Naive thymus-derived CD4-positive, alpha-beta T cell (primary cell): ENCODE data around the gene SUCLG2. TPM values are rescaled to one million over a fixed set of nuclear protein-coding genes. Genes with fewer than 3 reads are reported as not detected.
A peak's percentile ranks its signal among the peaks of the same experiment; 100 is the strongest.

ENCODE experiments used
- ATAC-seq: fragments of 150-1000 bp; cut with Tn5 transposase; 2 replicates; pipeline ENCODE4 v1.10.0; 2021; ENCODE audit warnings: mild to moderate bottlenecking, moderate library complexity
- CTCF ChIA-PET: fragments of 350-600 bp; sonication (Branson Sonifier 250); formaldehyde crosslinking; loops from one replicate; lab custom pipeline; 2021; ENCODE audit warnings: antibody characterized with exemption; lab: Charles Lee
- POLR2A ChIA-PET: fragments of 350-600 bp; sonication (Branson Sonifier 250); formaldehyde crosslinking; loops from one replicate; lab custom pipeline; 2021; ENCODE audit warnings: antibody characterized with exemption, inconsistent platforms; lab: Charles Lee
- DNase-seq, 9 donors: peaks; one replicate each; pipeline versions ENCODE4 v3.0.0 to v3.0.0-alpha.2; 2020 to 2022; ENCODE audit warnings: mixed read lengths in 1 of 9
- H3K27ac ChIP-seq: one replicate; pipeline ENCODE4 v1.7.0; 2013; ENCODE audit warnings: mild to moderate bottlenecking, low read depth, low read length, moderate library complexity
- H3K27me3 ChIP-seq, 2 donors: one replicate each; pipeline ENCODE4 v1.7.0; 2013; ENCODE audit warnings: low read length in 2 of 2, mild to moderate bottlenecking in 2 of 2, moderate library complexity in 2 of 2; ENCODE audit not compliant: control insufficient read depth in 2 of 2, insufficient read depth in 2 of 2
- H3K36me3 ChIP-seq, 3 experiments: 1 replicate in 2 of 3; 2 replicates in 1 of 3; pipeline ENCODE4 v1.7.0; 2013; ENCODE audit warnings: low read length in 3 of 3, mild to moderate bottlenecking in 3 of 3, moderate library complexity in 1 of 3; ENCODE audit not compliant: insufficient read depth in 3 of 3, control insufficient read depth in 2 of 3
- H3K4me1 ChIP-seq, 2 donors: one replicate each; pipeline ENCODE4 v1.7.0; 2013; ENCODE audit warnings: low read length in 2 of 2, mild to moderate bottlenecking in 2 of 2, moderate library complexity in 1 of 2; ENCODE audit not compliant: control insufficient read depth in 2 of 2, insufficient read depth in 2 of 2
- H3K4me3 ChIP-seq: 2 replicates; pipeline ENCODE4 v1.7.0; 2013; ENCODE audit warnings: mild to moderate bottlenecking, low read length
- H3K9me3 ChIP-seq, 3 experiments: 1 replicate in 2 of 3; 2 replicates in 1 of 3; pipeline ENCODE4 v1.7.0; 2013; ENCODE audit warnings: low read length in 3 of 3; ENCODE audit not compliant: control insufficient read depth in 2 of 3
- H3K27ac Mint-ChIP-seq, 9 donors: one replicate each; pipeline ENCODE4 v1.8.0; 2020 to 2022; ENCODE audit warnings: mixed read lengths in 9 of 9, mild to moderate bottlenecking in 8 of 9, moderate library complexity in 5 of 9, inconsistent platforms in 2 of 9
- H3K27me3 Mint-ChIP-seq, 5 donors: one replicate each; pipeline ENCODE4 v1.8.0; 2021 to 2022; ENCODE audit warnings: mixed read lengths in 5 of 5, mild to moderate bottlenecking in 1 of 5
- H3K36me3 Mint-ChIP-seq, 5 donors: one replicate each; pipeline ENCODE4 v1.8.0; 2020 to 2022; ENCODE audit warnings: mixed read lengths in 5 of 5, mild to moderate bottlenecking in 3 of 5, inconsistent platforms in 1 of 5
- H3K4me1 Mint-ChIP-seq, 7 donors: one replicate each; pipeline ENCODE4 v1.8.0; 2020 to 2022; ENCODE audit warnings: mixed read lengths in 7 of 7, mild to moderate bottlenecking in 3 of 7, inconsistent platforms in 1 of 7
- H3K4me3 Mint-ChIP-seq, 10 donors: one replicate each; pipeline ENCODE4 v1.8.0; 2020 to 2022; ENCODE audit warnings: mild to moderate bottlenecking in 10 of 10, mixed read lengths in 10 of 10, moderate library complexity in 6 of 10, inconsistent platforms in 2 of 10
- H3K9me3 Mint-ChIP-seq, 11 donors: one replicate each; pipeline ENCODE4 v1.8.0; 2020 to 2022; ENCODE audit warnings: mixed read lengths in 11 of 11, mild to moderate bottlenecking in 4 of 11, inconsistent platforms in 1 of 11, moderate library complexity in 1 of 11
- intact Hi-C, 2 donors: fragments of 100-400 bp; cut with micrococcal nuclease; formaldehyde crosslinking; loops; one replicate each; pipeline ENCODE4 v1.15.1; 2023
- polyA plus RNA-seq, 2 donors: library from polyadenylated mRNA; unstranded; fragments of 300-500 nt; fragmentation: Illumina TruSeq; gene quantifications; one replicate each; pipeline ENCODE4 v1.2.3, GENCODE V29; 2021
- total RNA-seq, 6 experiments: library from RNA in 5 of 6; stranded (reverse) in 5 of 6; gene quantifications; 1 replicate in 5 of 6; 2 replicates in 1 of 6; pipeline ENCODE4 v1.2.3 and lab custom pipeline; 2021 to 2026

The SUCLG2 gene
- total and polyA plus RNA-seq, 7 experiments from 2014 or later: 49.7 to 97.9 (median 64.7) TPM

- peaks cover 0 to 8% (median 0%) of the 10 kb centered on the region in 3 experiments for H3K36me3 ChIP-seq
- Mint-ChIP-seq H3K4me1 (peaks cover 49 to 86% (median 77%) of the 10 kb centered on the region in 7 donors), H3K27ac (peak overlapping the region in 8 of 9 donors; percentile 1 to 77 (median 32)), H3K4me3 (peak overlapping the region in 7 of 10 donors; percentile 3 to 94 (median 10)), H3K36me3 (peaks cover 4 to 50% (median 30%) of the 10 kb centered on the region in 5 donors), H3K9me3 (peaks cover 0 to 5% (median 0%) of the 10 kb centered on the region in 11 donors), H3K27me3 (no peaks in the 10 kb centered on the region)
- peaks cover 26 to 35% of the 10 kb centered on the region in 2 donors for H3K4me1 ChIP-seq
- DNase-seq: no peak
- no peak overlapping the region for H3K4me3 ChIP-seq
- H3K27me3 ChIP-seq: no peaks in the 10 kb centered on the region
- CTCF ChIA-PET: no interaction called here
- H3K9me3 ChIP-seq: no peaks in the 10 kb centered on the region
- POLR2A ChIA-PET: interaction anchor here (1.3 to 3.0 kb wide), 3 partner anchors 14 to 88 kb away, joined by 3 to 12 read pairs (median 4); no protein-coding TSS in a partner anchor
- intact Hi-C loops: loop anchor here (5.0 to 10.0 kb wide), 5 partner anchors 267 to 1433 kb away; partner anchors contain the start of genes ARL6IP5 (in 1 of the 2) and UBA3 (in 1 of the 2)
- H3K27ac ChIP-seq: peak overlapping the region; percentile 39
- ATAC-seq: no peak
These were observed 4.7 kb downstream of the SUCLG2 start for GRCh38 chr3:67649681-67650080.

GRCh38 chr3:67648701-67649100 lies 5.7 kb downstream of the SUCLG2 start:
- ChIA-PET CTCF (no interaction called here), POLR2A (interaction anchor here (1.2 to 3.0 kb wide), 3 partner anchors 11 to 89 kb away, joined by 4 to 12 read pairs (median 4); no protein-coding TSS in a partner anchor)
- ATAC-seq: no peak
- Mint-ChIP-seq H3K9me3 (peaks cover 0 to 5% (median 0%) of the 10 kb centered on the region in 11 donors), H3K4me3 (peak overlapping the region in 6 of 10 donors; percentile 0 to 43 (median 18)), H3K27ac (peak overlapping the region in 2 of 9 donors; percentile 25 to 44), H3K27me3 (no peaks in the 10 kb centered on the region), H3K36me3 (peaks cover 4 to 57% (median 37%) of the 10 kb centered on the region in 5 donors), H3K4me1 (peaks cover 56 to 96% (median 87%) of the 10 kb centered on the region in 7 donors)
- H3K27ac ChIP-seq: no peak overlapping the region
- H3K36me3 ChIP-seq: peaks cover 0 to 6% (median 0%) of the 10 kb centered on the region in 3 experiments
- H3K27me3 ChIP-seq: no peaks in the 10 kb centered on the region
- intact Hi-C loops: no loop called here
- peaks cover 23 to 33% of the 10 kb centered on the region in 2 donors for H3K4me1 ChIP-seq
- H3K4me3 ChIP-seq: no peak overlapping the region
- no peak for DNase-seq
- no peaks in the 10 kb centered on the region for H3K9me3 ChIP-seq

GRCh38 chr3:67648229-67648628 lies 6.2 kb downstream of the SUCLG2 start:
- Mint-ChIP-seq H3K4me1 (peaks cover 56 to 98% (median 90%) of the 10 kb centered on the region in 7 donors), H3K9me3 (peaks cover 0 to 5% (median 0%) of the 10 kb centered on the region in 11 donors), H3K27me3 (no peaks in the 10 kb centered on the region), H3K27ac (peak overlapping the region in 3 of 9 donors; percentile 25 to 75 (median 33)), H3K4me3 (peak overlapping the region in 5 of 10 donors; percentile 1 to 38 (median 18)), H3K36me3 (peaks cover 4 to 60% (median 42%) of the 10 kb centered on the region in 5 donors)
- H3K4me3 ChIP-seq: no peak overlapping the region
- no peaks in the 10 kb centered on the region for H3K9me3 ChIP-seq
- ChIA-PET CTCF (interaction anchor here (1.1 kb wide), 1 partner anchor 142 kb away, joined by 5 read pairs; no protein-coding TSS in a partner anchor), POLR2A (interaction anchor here (0.9 to 3.0 kb wide), 3 partner anchors 11 to 89 kb away, joined by 4 to 12 read pairs (median 4); no protein-coding TSS in a partner anchor)
- H3K27me3 ChIP-seq: no peaks in the 10 kb centered on the region
- peaks cover 19 to 30% of the 10 kb centered on the region in 2 donors for H3K4me1 ChIP-seq
- H3K27ac ChIP-seq: no peak overlapping the region
- H3K36me3 ChIP-seq: peaks cover 0 to 9% (median 0%) of the 10 kb centered on the region in 3 experiments
- intact Hi-C loops: no loop called here
- DNase-seq (no peak), ATAC-seq (no peak)

GRCh38 chr3:67647390-67647878 lies 7.0 kb downstream of the SUCLG2 start:
- CTCF ChIA-PET: interaction anchor here (1.1 kb wide), 1 partner anchor 142 kb away, joined by 5 read pairs; no protein-coding TSS in a partner anchor
- H3K27ac ChIP-seq: no peak overlapping the region
- H3K36me3 ChIP-seq: peaks cover 0 to 9% (median 0%) of the 10 kb centered on the region in 3 experiments
- H3K27me3 ChIP-seq: no peaks in the 10 kb centered on the region
- DNase-seq: no peak
- Mint-ChIP-seq H3K27me3 (no peaks in the 10 kb centered on the region), H3K4me1 (peaks cover 48 to 98% (median 89%) of the 10 kb centered on the region in 7 donors), H3K36me3 (peaks cover 4 to 57% (median 43%) of the 10 kb centered on the region in 5 donors), H3K4me3 (peak overlapping the region in 3 of 10 donors; percentile 6 to 63 (median 13)), H3K27ac (peak overlapping the region in 1 of 9 donors; percentile 8), H3K9me3 (peaks cover 0 to 5% (median 0%) of the 10 kb centered on the region in 11 donors)
- H3K4me1 ChIP-seq: peaks cover 11 to 24% of the 10 kb centered on the region in 2 donors
- ATAC-seq: no peak
- POLR2A ChIA-PET: interaction anchor here (0.9 to 3.0 kb wide), 3 partner anchors 10 to 90 kb away, joined by 4 to 12 read pairs (median 4); no protein-coding TSS in a partner anchor
- no peak overlapping the region for H3K4me3 ChIP-seq
- intact Hi-C loops: no loop called here
- no peaks in the 10 kb centered on the region for H3K9me3 ChIP-seq

- Mint-ChIP-seq H3K9me3 (peaks cover 0 to 5% (median 0%) of the 10 kb centered on the region in 11 donors), H3K4me3 (peak overlapping the region in 3 of 10 donors; percentile 7 to 63 (median 41)), H3K4me1 (peaks cover 45 to 98% (median 89%) of the 10 kb centered on the region in 7 donors), H3K36me3 (peaks cover 4 to 56% (median 39%) of the 10 kb centered on the region in 5 donors), H3K27ac (peak overlapping the region in 3 of 9 donors; percentile 14 to 78 (median 62)), H3K27me3 (no peaks in the 10 kb centered on the region)
- Histone ChIP-seq H3K27me3 (no peaks in the 10 kb centered on the region), H3K4me1 (peaks cover 10 to 29% of the 10 kb centered on the region in 2 donors), H3K4me3 (no peak overlapping the region), H3K27ac (no peak overlapping the region), H3K9me3 (no peaks in the 10 kb centered on the region), H3K36me3 (peaks cover 0 to 13% (median 0%) of the 10 kb centered on the region in 3 experiments)
- DNase-seq: no peak
- CTCF ChIA-PET: no interaction called here
- no peak for ATAC-seq
- POLR2A ChIA-PET: interaction anchor here (0.6 to 3.0 kb wide), 3 partner anchors 9 to 91 kb away, joined by 4 to 12 read pairs (median 6); no protein-coding TSS in a partner anchor
- intact Hi-C loops: no loop called here
These were observed 7.7 kb downstream of the SUCLG2 start for GRCh38 chr3:67646586-67647234.

- Mint-ChIP-seq H3K36me3 (peaks cover 4 to 61% (median 39%) of the 10 kb centered on the region in 5 donors), H3K27me3 (no peaks in the 10 kb centered on the region), H3K27ac (peak overlapping the region in 2 of 9 donors; percentile 20 to 42), H3K9me3 (peaks cover 0 to 5% (median 0%) of the 10 kb centered on the region in 11 donors), H3K4me3 (peak overlapping the region in 4 of 10 donors; percentile 21 to 53 (median 32)), H3K4me1 (peaks cover 35 to 98% (median 89%) of the 10 kb centered on the region in 7 donors)
- no peak overlapping the region for H3K27ac ChIP-seq
- POLR2A ChIA-PET: interaction anchor here (1.6 kb wide), 1 partner anchor 11 kb away, joined by 7 read pairs; no protein-coding TSS in a partner anchor
- H3K36me3 ChIP-seq: peaks cover 0 to 14% (median 0%) of the 10 kb centered on the region in 3 experiments
- H3K4me1 ChIP-seq: peaks cover 10 to 28% of the 10 kb centered on the region in 2 donors
- ATAC-seq (no peak), DNase-seq (no peak)
- H3K4me3 ChIP-seq: no peak overlapping the region
- no peaks in the 10 kb centered on the region for H3K27me3 ChIP-seq
- intact Hi-C loops: no loop called here
- no peaks in the 10 kb centered on the region for H3K9me3 ChIP-seq
- CTCF ChIA-PET: interaction anchor here (1.6 kb wide), 1 partner anchor 145 kb away, joined by 3 read pairs; no protein-coding TSS in a partner anchor
These were observed 9.6 kb downstream of the SUCLG2 start for GRCh38 chr3:67644827-67645226.
